Fibroblast of lung (primary cell): ENCODE data around the gene SETBP1. TPM values are rescaled to one million over a fixed set of nuclear protein-coding genes. Genes with fewer than 3 reads are reported as not detected.

ENCODE experiments used
- DNase-seq, 2 donors: peaks; one replicate each; pipeline versions ENCODE4 v3.0.0 to v3.0.0-alpha.2; 2010; ENCODE audit warnings: low read depth in 2 of 2
- H2AFZ ChIP-seq: 2 replicates; pipeline ENCODE4 v1.5.1; 2012; ENCODE audit warnings: low read length, control low read depth, inconsistent platforms
- H3K27ac ChIP-seq: 2 replicates; pipeline ENCODE4 v1.5.1; 2011; ENCODE audit warnings: low read length, control low read depth; ENCODE audit not compliant: insufficient read depth
- H3K27me3 ChIP-seq: 2 replicates; pipeline ENCODE4 v1.5.1; 2011; ENCODE audit warnings: mild to moderate bottlenecking, low read length; ENCODE audit not compliant: control insufficient read depth, insufficient read depth
- H3K36me3 ChIP-seq: 2 replicates; pipeline ENCODE4 v1.5.1; 2011; ENCODE audit warnings: low read length; ENCODE audit not compliant: control insufficient read depth, insufficient read depth
- H3K4me1 ChIP-seq: 2 replicates; pipeline ENCODE4 v1.5.1; 2011; ENCODE audit warnings: low read length; ENCODE audit not compliant: control insufficient read depth, insufficient read depth; ENCODE audit errors: extremely low read depth
- H3K4me2 ChIP-seq: 2 replicates; pipeline ENCODE4 v1.5.1; 2011; ENCODE audit warnings: low read length, control low read depth; ENCODE audit not compliant: insufficient read depth; ENCODE audit errors: extremely low read depth
- H3K4me3 ChIP-seq, 4 experiments: fragments of 200-600 bp in 1 of 4; sonication (generic) in 1 of 4; replicated peaks in 1 of 4; 2 replicates each; pipeline ENCODE4 v1.5.1; 2011 to 2016; ENCODE audit warnings: low read length in 4 of 4, low read depth in 3 of 4, mild to moderate bottlenecking in 3 of 4, control low read depth in 2 of 4, inconsistent platforms in 1 of 4, mixed read lengths in 1 of 4; ENCODE audit not compliant: insufficient read depth in 1 of 4; ENCODE audit errors: control extremely low read depth in 1 of 4
- H3K79me2 ChIP-seq: 2 replicates; pipeline ENCODE4 v1.5.1; 2012; ENCODE audit warnings: mild to moderate bottlenecking, low read length, inconsistent platforms; ENCODE audit not compliant: control insufficient read depth, insufficient read depth
- H3K9ac ChIP-seq: 2 replicates; pipeline ENCODE4 v1.5.1; 2011; ENCODE audit warnings: mild to moderate bottlenecking, low read length, control low read depth; ENCODE audit not compliant: insufficient read depth
- H3K9me3 ChIP-seq: 2 replicates; pipeline ENCODE4 v1.5.1; 2012; ENCODE audit warnings: low read depth, low read length; ENCODE audit not compliant: control insufficient read depth, insufficient read depth
- H4K20me1 ChIP-seq: 2 replicates; pipeline ENCODE4 v1.5.1; 2011; ENCODE audit warnings: low read length; ENCODE audit not compliant: control insufficient read depth, insufficient read depth; ENCODE audit errors: extremely low read depth
- CTCF ChIP-seq, 2 donors: IDR thresholded peaks in 1 of 2; conservative IDR thresholded peaks in 1 of 2; 1 replicate in 1 of 2; 2 replicates in 1 of 2; pipeline ENCODE4 v1.5.1; 2011 to 2012; ENCODE audit warnings: low read length in 2 of 2, control low read depth in 1 of 2, inconsistent platforms in 1 of 2, low read depth in 1 of 2, mild to moderate bottlenecking in 1 of 2
- EZH2 ChIP-seq: IDR thresholded peaks from 2 replicates; pipeline ENCODE4 v1.5.1; 2012; ENCODE audit warnings: low read length, control low read depth, mild to moderate bottlenecking; ENCODE audit errors: missing control alignments
- polyA plus RNA-seq, 2 donors: library from polyadenylated mRNA; depleted of rRNA in 1 of 2; stranded (reverse) in 1 of 2; unstranded in 1 of 2; fragments of >200 nt; gene quantifications; 2 replicates each; pipeline ENCODE4 v1.2.1, GENCODE V29; 2011 to 2012; ENCODE audit warnings: missing spikeins in 1 of 2
- total RNA-seq: library from RNA; depleted of rRNA; stranded (reverse); fragments of >200 nt; gene quantifications from 2 replicates; pipeline ENCODE4 v1.2.1, GENCODE V29; 2014

SETBP1 gene
- total and polyA plus RNA-seq, 2 donors (not counting 1 experiment from before 2014, with no cell fraction given) = 4.5 to 5.4 TPM

- Histone ChIP-seq H3K4me1 (peaks cover 3% of the 10 kb centered on the region), H3K9ac (no peak overlapping the region), H3K4me2 (peak overlapping the region; percentile 70), H3K9me3 (no peaks in the 10 kb centered on the region), H3K36me3 (no peaks in the 10 kb centered on the region), H3K27me3 (no peaks in the 10 kb centered on the region), H3K4me3 (no peak overlapping the region), H2AFZ (peak overlapping the region; percentile 42), H3K27ac (peak overlapping the region; percentile 26), H4K20me1 (no peaks in the 10 kb centered on the region), H3K79me2 (no peaks in the 10 kb centered on the region)
- TF ChIP-seq EZH2 = no peak
- TF ChIP-seq CTCF (conservative IDR thresholded peaks at IDR 0.05 in 1 of 2, IDR thresholded peaks at IDR 0.05 in 1 of 2; ENCODE audit: low read depth in 1 of 2, low read length in 2 of 2) = no peak
- DNase-seq = peak; percentile 80 to 83
Measured at GRCh38 chr18:44742718-44743311, 62.1 kb downstream of the SETBP1 start.

GRCh38 chr18:44743631-44744030 lies 62.9 kb downstream of the SETBP1 start:
- H3K4me2 ChIP-seq = no peak overlapping the region
- H3K4me1 ChIP-seq = peaks cover 3% of the 10 kb centered on the region
- H3K36me3 ChIP-seq = no peaks in the 10 kb centered on the region
- H3K9me3 ChIP-seq = no peaks in the 10 kb centered on the region
- no peaks in the 10 kb centered on the region for H3K79me2 ChIP-seq
- TF ChIP-seq EZH2 (no peak), CTCF (conservative IDR thresholded peaks at IDR 0.05 in 1 of 2, IDR thresholded peaks at IDR 0.05 in 1 of 2; ENCODE audit: low read depth in 1 of 2, low read length in 2 of 2) (no peak)
- no peaks in the 10 kb centered on the region for H4K20me1 ChIP-seq
- no peak overlapping the region for H3K27ac ChIP-seq
- H3K4me3 ChIP-seq = no peak overlapping the region
- no peak overlapping the region for H2AFZ ChIP-seq
- no peak overlapping the region for H3K9ac ChIP-seq
- no peaks in the 10 kb centered on the region for H3K27me3 ChIP-seq
- no peak for DNase-seq

- Histone ChIP-seq H4K20me1 (no peaks in the 10 kb centered on the region), H3K27me3 (no peaks in the 10 kb centered on the region), H2AFZ (no peak overlapping the region), H3K4me1 (peaks cover 3% of the 10 kb centered on the region), H3K79me2 (no peaks in the 10 kb centered on the region), H3K9me3 (no peaks in the 10 kb centered on the region), H3K36me3 (no peaks in the 10 kb centered on the region), H3K27ac (no peak overlapping the region), H3K9ac (no peak overlapping the region), H3K4me2 (no peak overlapping the region), H3K4me3 (no peak overlapping the region)
- TF ChIP-seq EZH2 (no peak), CTCF (conservative IDR thresholded peaks at IDR 0.05 in 1 of 2, IDR thresholded peaks at IDR 0.05 in 1 of 2; ENCODE audit: low read depth in 1 of 2, low read length in 2 of 2) (no peak)
- no peak for DNase-seq
Measured at GRCh38 chr18:44744161-44745121, 63.8 kb downstream of the SETBP1 start.
